ENCODE measurements around the gene CASKIN2. TPM values are rescaled to one million over a fixed set of nuclear protein-coding genes. Genes with fewer than 3 reads are reported as not detected.

Gene CASKIN2
- total RNA-seq, 6 experiments from 2014 or later, result 9.0 to 26.0 (median 12.0) TPM

- Histone ChIP-seq H3K4me3 (no peak overlapping the region), H3K4me1 (peaks cover 0 to 40% (median 17%) of the 10 kb centered on the region in 4 donors), H3K36me3 (peaks cover 0 to 33% (median 15%) of the 10 kb centered on the region in 4 donors), H3K9me3 (no peaks in the 10 kb centered on the region), H3K27ac (no peak overlapping the region), H3K27me3 (no peaks in the 10 kb centered on the region)
- TF ChIP-seq POLR2A (IDR thresholded peaks at IDR 0.05) (no peak), CTCF (IDR thresholded peaks at IDR 0.05) (no peak)
- ATAC-seq, result no peak
- DNase-seq, result no peak
- intact Hi-C loops (cut with DNase I), result no loop called here
- 100% methylated on average over 5 of the region's 28 CpGs for WGBS (ENCODE audit: insufficient coverage, low coverage, low lambda C conversion rate, missing lambda C conversion rate)
Measured at GRCh38 chr17:75563063-75563758, 47.9 kb upstream of the CASKIN2 start.

GRCh38 chr17:75561927-75562603, 46.7 kb upstream of the CASKIN2 start:
- intact Hi-C loops (cut with DNase I), result no loop called here
- DNase-seq (peak; percentile 81 to 95 (median 90)), ATAC-seq (peak; percentile 24 to 53 (median 34))
- TF ChIP-seq POLR2A (IDR thresholded peaks at IDR 0.05) (no peak), CTCF (IDR thresholded peaks at IDR 0.05) (no peak)
- 35% methylated on average over 5 of the region's 5 CpGs for WGBS (ENCODE audit: insufficient coverage, low coverage, low lambda C conversion rate, missing lambda C conversion rate)
- Histone ChIP-seq H3K4me3 (no peak overlapping the region), H3K9me3 (no peaks in the 10 kb centered on the region), H3K27me3 (no peaks in the 10 kb centered on the region), H3K36me3 (peaks cover 0 to 29% (median 15%) of the 10 kb centered on the region in 4 donors), H3K27ac (peak overlapping the region in 1 of 3 donors; percentile 59), H3K4me1 (peaks cover 0 to 47% (median 23%) of the 10 kb centered on the region in 4 donors)

- Histone ChIP-seq H3K36me3 (peaks cover 0 to 22% (median 9%) of the 10 kb centered on the region in 4 donors), H3K27me3 (no peaks in the 10 kb centered on the region), H3K4me3 (no peak overlapping the region), H3K4me1 (peaks cover 0 to 64% (median 30%) of the 10 kb centered on the region in 4 donors), H3K9me3 (no peaks in the 10 kb centered on the region), H3K27ac (peak overlapping the region in 1 of 3 donors; percentile 90)
- DNase-seq, result peak in 2 of 3 donors; percentile 63 to 81
- ATAC-seq, result no peak
- WGBS (ENCODE audit: insufficient coverage, low coverage, low lambda C conversion rate, missing lambda C conversion rate), result 82% methylated on average over 6 of the region's 9 CpGs
- no peak for TF ChIP-seq POLR2A (IDR thresholded peaks at IDR 0.05)
- no peak for TF ChIP-seq CTCF (IDR thresholded peaks at IDR 0.05)
- intact Hi-C loops (cut with DNase I), result no loop called here
Measured at GRCh38 chr17:75559958-75560533, 44.7 kb upstream of the CASKIN2 start.

- intact Hi-C loops (cut with DNase I), result no loop called here
- Histone ChIP-seq H3K4me3 (peak overlapping the region in 2 of 3 donors; percentile 32 to 38), H3K9me3 (no peaks in the 10 kb centered on the region), H3K4me1 (peaks cover 0 to 64% (median 30%) of the 10 kb centered on the region in 4 donors), H3K27ac (peak overlapping the region in 2 of 3 donors; percentile 82 to 90), H3K36me3 (peaks cover 0 to 11% (median 4%) of the 10 kb centered on the region in 4 donors), H3K27me3 (no peaks in the 10 kb centered on the region)
- TF ChIP-seq POLR2A (IDR thresholded peaks at IDR 0.05), result no peak
- no peak for TF ChIP-seq CTCF (IDR thresholded peaks at IDR 0.05)
- ATAC-seq, result peak in 3 of 4 donors; percentile 0 to 19 (median 1)
- DNase-seq, result peak in 1 of 3 donors; percentile 65
- 39% methylated on average over 13 of the region's 38 CpGs for WGBS (ENCODE audit: insufficient coverage, low coverage, low lambda C conversion rate, missing lambda C conversion rate)
Measured at GRCh38 chr17:75558666-75559530, 43.6 kb upstream of the CASKIN2 start.
